Endothelial cell of umbilical vein (primary cell): ENCODE measurements around the gene WNT9A. TPM values are rescaled to one million over a fixed set of nuclear protein-coding genes. Genes with fewer than 3 reads are reported as not detected.

ENCODE experiments used
- BruUV-seq: library from RNA; stranded (reverse); fragments of 400-500 nt; replicated peaks from 2 replicates; lab custom pipeline; 2021; lab: Mats Ljungman, UMichigan
- CTCF ChIA-PET: fragments of 300-600, 350-600 bp; sonication (Branson Sonifier 250); formaldehyde crosslinking; loops from one replicate; lab custom pipeline; 2021; ENCODE audit warnings: antibody characterized with exemption, inconsistent platforms; lab: Charles Lee
- POLR2A ChIA-PET: fragments of 300-600, 350-600 bp; sonication (Branson Sonifier 250); formaldehyde crosslinking; loops from one replicate; lab custom pipeline; 2021; ENCODE audit warnings: antibody characterized with exemption, inconsistent platforms; lab: Charles Lee
- DNase-seq: peaks from one replicate; pipeline ENCODE4 v3.0.0-alpha.2; 2011; ENCODE audit warnings: low read depth, low spot score
- FAIRE-seq: peaks from 2 replicates; lab custom pipeline; 2011; peaks lifted over from hg19 to GRCh38; lab: Jason Lieb, UNC
- H2AFZ ChIP-seq: 2 replicates; pipeline ENCODE4 v1.6.0; 2012; ENCODE audit warnings: low read depth, low read length, control low read depth, inconsistent platforms
- H3K27ac ChIP-seq: 2 replicates; pipeline ENCODE4 v1.5.1; 2011; ENCODE audit warnings: low read depth, mild to moderate bottlenecking, control low read depth, low read length, moderate library complexity; ENCODE audit not compliant: insufficient read depth
- H3K27me3 ChIP-seq, 2 experiments: 2 replicates each; pipeline versions ENCODE4 v1.6.0 to v1.6.1; 2011; ENCODE audit warnings: low read length in 2 of 2, mixed read lengths in 1 of 2; ENCODE audit not compliant: control insufficient read depth in 2 of 2, insufficient read depth in 2 of 2
- H3K36me3 ChIP-seq, 2 experiments: 2 replicates in 1 of 2; 3 replicates in 1 of 2; pipeline ENCODE4 v1.5.1; 2011; ENCODE audit warnings: low read length in 2 of 2, mild to moderate bottlenecking in 1 of 2, moderate library complexity in 1 of 2; ENCODE audit not compliant: control insufficient read depth in 2 of 2, insufficient read depth in 2 of 2; ENCODE audit errors: extremely low read depth in 1 of 2
- H3K4me1 ChIP-seq: 3 replicates; pipeline ENCODE4 v1.5.1; 2011; ENCODE audit warnings: mild to moderate bottlenecking, low read length; ENCODE audit not compliant: control insufficient read depth, insufficient read depth; ENCODE audit errors: extremely low read depth
- H3K4me2 ChIP-seq: 2 replicates; pipeline ENCODE4 v1.6.1; 2011; ENCODE audit warnings: low read length, control low read depth, mixed read lengths; ENCODE audit not compliant: insufficient read depth
- H3K4me3 ChIP-seq, 3 experiments: fragments of 200-600 bp in 1 of 3; sonication (generic), shearing (Covaris generic) in 1 of 3; replicated peaks in 1 of 3; 2 replicates each; pipeline ENCODE4 v1.5.1; 2011 to 2016; ENCODE audit warnings: control low read depth in 3 of 3, low read length in 3 of 3, mild to moderate bottlenecking in 2 of 3, inconsistent platforms in 1 of 3, low read depth in 1 of 3, moderate library complexity in 1 of 3; ENCODE audit not compliant: insufficient read depth in 1 of 3
- H3K79me2 ChIP-seq: 2 replicates; pipeline ENCODE4 v1.6.0; 2012; ENCODE audit warnings: low read length, inconsistent platforms; ENCODE audit not compliant: control insufficient read depth, insufficient read depth
- H3K9ac ChIP-seq: replicated peaks from 2 replicates; pipeline ENCODE3; 2011; ENCODE audit warnings: low read length, control low read depth; ENCODE audit not compliant: insufficient read depth; ENCODE audit errors: extremely low read depth
- H3K9me1 ChIP-seq: replicated peaks from 3 replicates; pipeline ENCODE4 v1.6.0; 2011; ENCODE audit warnings: mild to moderate bottlenecking, low read length; ENCODE audit not compliant: control insufficient read depth, insufficient read depth; ENCODE audit errors: extremely low read depth
- H3K9me3 ChIP-seq: replicated peaks from 2 replicates; pipeline ENCODE4 v1.5.1; 2012; ENCODE audit warnings: low read length, inconsistent platforms; ENCODE audit not compliant: control insufficient read depth, insufficient read depth
- H4K20me1 ChIP-seq: replicated peaks from 2 replicates; pipeline ENCODE3; 2011; ENCODE audit warnings: mild to moderate bottlenecking, low read length; ENCODE audit not compliant: control insufficient read depth, insufficient read depth; ENCODE audit errors: extremely low read depth
- CTCF ChIP-seq, 2 donors: IDR thresholded peaks; 1 replicate in 1 of 2; 2 replicates in 1 of 2; pipeline ENCODE4 v1.5.1; 2011; ENCODE audit warnings: low read length in 2 of 2, mild to moderate bottlenecking in 2 of 2, moderate library complexity in 2 of 2, control low read depth in 1 of 2, inconsistent platforms in 1 of 2, low read depth in 1 of 2; ENCODE audit not compliant: insufficient read depth in 1 of 2; ENCODE audit errors: extremely low read depth in 1 of 2
- EZH2 ChIP-seq: IDR thresholded peaks from 2 replicates; pipeline ENCODE4 v1.6.1; 2012; ENCODE audit warnings: borderline replicate concordance, low read depth, mild to moderate bottlenecking, moderate library complexity, low read length, inconsistent platforms; ENCODE audit not compliant: severe bottlenecking
- FOS ChIP-seq: IDR thresholded peaks from 2 replicates; pipeline ENCODE4 v1.6.1; 2011; ENCODE audit warnings: mild to moderate bottlenecking, low read length, moderate library complexity, borderline replicate concordance; ENCODE audit not compliant: insufficient read depth
- GATA2 ChIP-seq: IDR thresholded peaks from 2 replicates; pipeline ENCODE4 v1.7.0; 2011; ENCODE audit warnings: low read depth, mild to moderate bottlenecking, moderate library complexity, mixed read lengths, low read length; ENCODE audit not compliant: insufficient read length, insufficient read depth
- JUN ChIP-seq: IDR thresholded peaks from 2 replicates; pipeline ENCODE4 v1.6.1; 2011; ENCODE audit warnings: borderline replicate concordance, low read depth; ENCODE audit not compliant: insufficient read length, insufficient read depth
- MYC ChIP-seq: IDR thresholded peaks from one replicate; pipeline ENCODE4 v1.6.1; 2011; ENCODE audit warnings: mild to moderate bottlenecking, low read depth, low read length
- POLR2A ChIP-seq: IDR thresholded peaks from 2 replicates; pipeline ENCODE4 v1.6.1; 2012; ENCODE audit warnings: low read depth, mild to moderate bottlenecking, control low read depth, low read length
- POLR2AphosphoS5 ChIP-seq: IDR thresholded peaks from 2 replicates; pipeline ENCODE4 v1.6.1; 2012; ENCODE audit warnings: low read depth, mild to moderate bottlenecking, control low read depth, low read length, moderate library complexity; ENCODE audit not compliant: insufficient read depth
- dilution Hi-C: fragments of 300-500 bp; cut with MboI; formaldehyde crosslinking; loops from one replicate; pipeline ENCODE4 v1.15.0; 2019; ENCODE audit warnings: low sequenced_read_pairs; ENCODE audit not compliant: extremely low pct_ligation_motif_present
- intact Hi-C: fragments of 100-400 bp; cut with micrococcal nuclease; formaldehyde crosslinking; loops from one replicate; pipeline ENCODE4 v1.10.0; 2022
- polyA plus RNA-seq, 4 experiments: library from polyadenylated mRNA; depleted of rRNA in 3 of 4; stranded (reverse) in 3 of 4; unstranded in 1 of 4; fragments of >200 nt; gene quantifications; 2 replicates each; pipeline versions ENCODE4 v1.2.1 to v1.2.3, GENCODE V29; 2011 to 2012; ENCODE audit warnings: missing spikeins in 1 of 4
- total RNA-seq: library from RNA; stranded (reverse); gene quantifications from 2 replicates; pipeline ENCODE4 v1.2.3, GENCODE V29; 2021
- TF ChIP-seq, protein P1 (sequence below): IDR thresholded peaks from 2 replicates; pipeline ENCODE4 v1.6.1; 2011; ENCODE audit not compliant: insufficient read depth, insufficient read length

Gene WNT9A
- total and polyA plus RNA-seq, 2 donors (not counting 3 experiments of a cell fraction or from before 2014, with no cell fraction given), result 5.4 to 6.2 TPM

GRCh38 chr1:227904541-227905335, 43.0 kb downstream of the WNT9A start:
- CTCF ChIA-PET, result no interaction called here

More at GRCh38 chr1:227904541-227905335, 43.0 kb downstream of the WNT9A start:
- Histone ChIP-seq H3K36me3 (no peaks in the 10 kb centered on the region), H3K27ac (no peak overlapping the region), H3K9me1 (no peaks in the 10 kb centered on the region), H3K27me3 (no peaks in the 10 kb centered on the region), H3K4me3 (no peak overlapping the region), H3K9me3 (no peaks in the 10 kb centered on the region), H3K4me2 (no peak overlapping the region), H3K4me1 (no peaks in the 10 kb centered on the region), H3K9ac (no peak overlapping the region), H3K79me2 (no peaks in the 10 kb centered on the region), H4K20me1 (no peaks in the 10 kb centered on the region), H2AFZ (no peak overlapping the region)
- POLR2A ChIA-PET, result no interaction called here
- intact Hi-C loops (no loop called here), dilution Hi-C loops (no loop called here)
- no peak for FAIRE-seq
- no TSS peak for BruUV-seq
- TF ChIP-seq MYC, result no peak
- TF ChIP-seq CTCF (IDR thresholded peaks at IDR 0.05; ENCODE audit: extremely low read depth in 1 of 2, insufficient read depth in 1 of 2, low read depth in 1 of 2, low read length in 2 of 2), result no peak
- TF ChIP-seq, protein P1, sequence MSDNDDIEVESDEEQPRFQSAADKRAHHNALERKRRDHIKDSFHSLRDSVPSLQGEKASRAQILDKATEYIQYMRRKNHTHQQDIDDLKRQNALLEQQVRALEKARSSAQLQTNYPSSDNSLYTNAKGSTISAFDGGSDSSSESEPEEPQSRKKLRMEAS, result no peak
- no peak for TF ChIP-seq GATA2
- TF ChIP-seq POLR2AphosphoS5, result no peak
- TF ChIP-seq JUN, result no peak
- no peak for TF ChIP-seq POLR2A
- TF ChIP-seq FOS, result no peak
- TF ChIP-seq EZH2, result no peak
- DNase-seq, result no peak
